COLO668 (cell line): ENCODE data around the gene HIGD2A.

Experiments
- DNase-seq: peaks from one replicate; lab custom pipeline; 2025; ENCODE audit not compliant: unreplicated experiment; lab: John Stamatoyannopoulos, UW

The HIGD2A gene, protein sequence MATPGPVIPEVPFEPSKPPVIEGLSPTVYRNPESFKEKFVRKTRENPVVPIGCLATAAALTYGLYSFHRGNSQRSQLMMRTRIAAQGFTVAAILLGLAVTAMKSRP

GRCh38 chr5:176388444-176389134, at the start of gene HIGD2A, which contains the start of gene NOP16:
Gene HIGD2A (plus strand): TSS chr5:176388751. CDS start chr5:176388820, 69 bp downstream.
Gene NOP16 (minus strand): TSS chr5:176388598. CDS start chr5:176388539, 59 bp downstream.
- DNase-seq = peak; percentile 97

- no peak for DNase-seq
Observed at GRCh38 chr5:176339304-176339703, 49.2 kb upstream of the HIGD2A start.

DNA sequence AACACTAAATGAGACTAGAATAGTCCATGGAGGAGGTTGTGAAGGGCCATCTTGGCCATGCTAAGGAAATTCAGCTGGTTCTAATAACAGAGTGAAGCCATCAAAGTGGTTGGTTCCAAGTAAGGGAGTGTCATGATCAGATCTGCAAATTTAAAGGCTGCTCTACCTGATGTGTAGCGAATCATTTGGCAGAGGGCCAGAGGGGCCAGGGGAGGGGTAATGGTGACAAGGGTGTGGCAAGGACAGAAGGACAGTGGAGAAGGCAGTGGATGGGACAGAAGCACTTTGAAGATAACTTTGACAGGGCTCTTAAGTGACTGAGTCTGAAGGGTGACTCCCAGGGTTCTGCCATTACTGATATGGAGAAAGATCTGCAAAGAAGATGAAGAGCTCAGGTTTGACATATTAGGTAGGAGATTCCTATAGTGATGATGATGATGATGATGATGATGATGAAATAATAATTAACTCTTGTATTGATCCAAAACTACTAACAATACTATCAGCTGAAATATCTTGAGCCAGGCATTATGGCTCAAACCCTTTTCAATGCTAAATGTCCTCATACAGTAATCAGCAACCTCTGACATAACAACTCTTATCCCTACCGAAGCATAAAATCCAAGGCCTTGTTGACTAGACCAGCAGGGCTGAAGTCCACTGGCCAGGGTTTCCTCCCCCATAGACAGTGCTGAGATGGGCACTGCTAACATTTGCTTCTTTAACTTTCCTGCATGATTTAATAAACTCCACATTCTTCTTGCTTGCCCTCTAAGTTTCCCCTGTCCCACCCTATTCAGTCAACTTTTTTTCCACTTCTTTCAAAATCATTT, 47.0 kb upstream of the HIGD2A start:
- DNase-seq = no peak

DNA sequence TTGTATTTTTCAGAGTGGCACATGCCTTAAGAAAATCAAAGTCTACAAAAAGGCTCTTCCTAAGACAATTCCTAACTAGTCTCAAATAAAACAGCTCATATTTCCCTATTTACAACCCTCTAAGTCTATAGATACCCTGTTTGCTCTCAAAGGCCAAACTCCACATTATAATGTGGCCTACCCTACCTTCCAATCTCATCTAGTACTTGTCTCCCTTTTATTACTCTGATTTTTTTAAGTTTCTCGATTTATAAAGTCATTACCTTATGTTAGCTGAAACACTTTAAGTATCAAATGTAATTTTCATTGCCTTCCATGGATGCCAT, 46.4 kb upstream of the HIGD2A start:
- DNase-seq = no peak

DNA sequence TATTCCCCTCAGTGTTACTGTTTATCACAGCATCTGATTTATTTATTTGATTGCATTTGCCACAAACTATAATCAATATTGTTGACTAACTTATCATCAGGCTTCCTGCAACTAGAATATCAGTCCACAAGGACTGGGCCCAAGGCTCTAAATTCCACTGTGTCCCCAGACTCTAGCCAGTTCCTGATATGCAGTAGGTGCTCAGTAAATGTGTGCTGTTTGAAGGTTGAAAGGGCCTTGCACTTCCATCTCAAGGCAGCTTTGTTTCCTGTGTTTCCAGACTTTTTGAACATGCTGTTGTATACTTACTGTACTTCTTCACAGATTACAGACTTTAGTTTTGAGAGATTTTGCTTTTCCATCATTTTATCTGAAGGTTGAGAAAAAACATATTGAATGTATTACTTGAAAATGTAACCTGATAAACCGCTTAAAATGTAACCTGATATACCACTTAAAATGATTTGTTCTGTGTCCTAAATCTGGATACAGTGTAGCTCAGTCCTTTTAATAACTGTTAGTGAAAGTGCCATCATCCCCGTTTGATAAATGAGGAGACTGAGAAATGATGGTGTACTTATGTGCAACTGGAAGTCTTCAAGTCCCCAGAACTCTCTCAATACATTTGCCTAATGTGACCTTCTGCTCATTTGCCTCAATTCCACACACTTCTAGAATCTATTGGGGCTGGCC, 45.6 kb upstream of the HIGD2A start:
- DNase-seq = no peak

DNA sequence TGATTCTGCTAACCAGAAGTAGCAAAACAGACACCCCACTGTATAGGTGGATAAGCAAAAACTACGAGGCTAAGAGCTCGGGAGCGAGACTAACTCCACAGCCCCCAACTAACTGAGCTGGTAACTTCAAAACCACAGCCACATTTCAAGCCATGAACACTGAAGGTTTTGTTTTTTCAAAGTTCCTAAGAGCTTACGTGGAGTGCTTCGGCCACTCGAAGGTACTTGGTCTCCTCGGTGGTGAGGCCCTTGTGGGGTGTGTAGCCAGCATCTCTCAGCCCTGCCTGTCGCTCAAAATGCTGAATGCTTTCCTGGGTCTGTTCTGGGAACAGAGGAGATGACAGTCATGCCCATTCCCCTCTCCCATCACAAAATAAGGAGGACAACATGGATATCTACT, 38.1 kb upstream of the HIGD2A start:
- DNase-seq = no peak

- DNase-seq = no peak
Observed at GRCh38 chr5:176352116-176352878, 36.3 kb upstream of the HIGD2A start.

- DNase-seq = no peak
Observed at GRCh38 chr5:176353533-176353932, 35.0 kb upstream of the HIGD2A start.

DNA sequence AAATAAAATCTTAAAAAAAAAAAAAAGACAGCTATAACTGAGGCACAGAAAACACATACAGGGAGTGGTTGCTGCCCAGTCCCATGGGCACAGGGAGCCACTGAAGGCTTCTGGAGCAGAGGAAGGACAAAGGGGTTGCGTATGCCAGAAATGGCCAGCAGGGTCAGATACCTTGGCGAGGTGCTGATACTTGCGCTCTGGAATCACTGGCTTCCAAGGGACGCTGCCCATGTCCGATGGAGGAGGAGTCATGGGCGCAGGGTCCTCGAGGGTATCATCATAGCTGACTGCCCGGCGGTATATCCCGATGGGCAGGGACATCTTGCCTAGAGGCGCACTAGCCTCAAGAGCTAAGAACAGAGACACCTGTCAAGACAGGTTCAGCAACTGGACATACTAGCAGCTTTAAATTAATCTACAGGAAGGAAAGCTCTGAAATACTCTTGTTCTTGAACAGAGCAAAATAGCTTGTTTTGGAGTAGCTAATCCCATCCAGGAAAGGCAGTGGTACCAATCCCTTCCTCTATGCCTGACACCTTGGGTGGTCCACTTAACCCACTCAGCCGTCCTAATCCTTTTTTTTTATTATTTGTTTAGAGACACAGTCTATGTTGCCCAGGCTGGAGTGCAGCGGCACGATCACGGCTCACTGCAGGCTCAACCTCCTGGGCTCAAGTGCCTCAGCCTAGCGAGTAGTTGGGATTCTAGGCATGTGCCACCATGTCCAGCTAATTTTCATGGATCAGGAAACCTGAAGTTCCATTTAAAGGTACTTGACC, 33.0 kb upstream of the HIGD2A start:
- DNase-seq = no peak

DNA sequence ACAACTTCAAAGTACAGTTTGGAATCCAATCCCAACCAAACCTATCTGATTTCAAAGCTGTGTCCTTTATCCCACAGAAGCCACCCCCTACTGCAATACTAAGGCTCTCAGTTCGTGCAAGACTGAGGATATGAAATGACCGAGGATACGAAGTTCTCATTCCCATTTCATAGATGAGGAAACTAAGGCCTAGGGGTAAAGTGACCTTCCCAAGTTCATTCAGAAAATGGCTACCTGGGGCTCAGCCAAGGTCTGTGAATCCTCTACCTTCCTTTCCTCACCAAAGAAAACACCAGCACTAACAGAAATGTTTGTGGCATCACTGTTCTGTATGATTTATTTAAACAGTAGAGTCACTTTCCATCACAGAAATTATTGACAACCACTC, 32.4 kb upstream of the HIGD2A start:
- no peak for DNase-seq

DNA sequence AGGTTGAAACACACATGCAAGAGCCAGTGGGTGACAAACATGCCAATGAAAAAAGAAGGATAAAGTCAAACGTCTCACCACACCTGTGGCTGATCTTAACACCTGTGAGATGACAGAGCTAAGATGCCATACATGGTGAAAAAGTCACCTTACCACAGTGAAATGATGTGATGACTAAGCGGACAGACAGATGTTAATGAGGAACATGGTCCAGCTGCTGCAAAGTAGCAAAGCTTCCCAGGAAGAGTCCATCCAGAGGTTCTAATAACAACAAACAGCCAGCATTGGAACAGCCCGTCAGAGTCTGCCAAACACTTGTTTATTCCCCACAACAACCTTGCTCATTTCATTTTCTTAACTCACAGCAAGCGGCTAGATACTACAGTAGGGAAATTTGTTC, 28.9 kb upstream of the HIGD2A start:
- no peak for DNase-seq

- no peak for DNase-seq
Observed at GRCh38 chr5:176360894-176361436, 27.6 kb upstream of the HIGD2A start.

DNA sequence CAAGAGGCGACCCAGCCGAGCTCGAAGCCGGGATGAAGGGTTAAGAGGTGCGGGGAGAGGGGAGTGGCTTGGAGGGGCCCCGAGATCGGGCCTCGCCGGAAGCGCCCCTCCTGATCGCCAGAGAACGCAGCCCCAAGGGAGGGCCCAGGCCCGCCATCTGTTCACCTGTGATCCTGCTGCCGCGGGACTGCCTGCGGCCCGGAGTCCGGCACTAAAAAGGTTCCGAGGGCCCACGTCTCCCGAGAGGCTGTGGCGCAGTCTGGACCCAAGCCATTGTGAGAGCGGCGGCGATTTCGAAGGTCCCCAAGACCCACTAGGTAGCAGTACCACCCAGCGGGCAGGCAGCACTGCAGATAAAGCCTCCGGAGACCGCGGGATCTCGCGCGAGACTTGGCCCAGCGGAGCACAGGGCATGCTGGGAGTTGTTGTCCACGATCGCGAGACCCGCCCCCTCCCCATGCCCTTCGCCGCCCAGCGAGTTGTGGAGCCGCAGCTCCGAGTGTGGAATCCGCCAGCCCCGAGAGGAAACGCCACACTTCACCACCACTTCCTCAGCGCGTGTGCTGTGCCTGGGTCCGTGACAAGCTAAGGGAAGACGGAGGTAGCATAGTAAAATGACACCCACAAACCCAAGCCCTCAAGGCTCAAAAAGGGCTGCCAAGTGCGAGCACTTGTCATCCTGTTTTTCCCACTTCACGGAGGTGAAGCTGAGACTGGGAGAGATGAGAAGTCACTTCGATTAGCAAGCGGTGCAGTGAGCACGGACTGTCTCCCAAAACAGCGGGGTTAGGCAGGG, 26.9 kb upstream of the HIGD2A start, which contains the start of gene KIAA1191:
KIAA1191 (minus strand) TSS at position 328 of the 796 bp plus-strand sequence. CDS start 2,256 bp downstream, outside the sequence.
- peak; percentile 84 for DNase-seq

DNA sequence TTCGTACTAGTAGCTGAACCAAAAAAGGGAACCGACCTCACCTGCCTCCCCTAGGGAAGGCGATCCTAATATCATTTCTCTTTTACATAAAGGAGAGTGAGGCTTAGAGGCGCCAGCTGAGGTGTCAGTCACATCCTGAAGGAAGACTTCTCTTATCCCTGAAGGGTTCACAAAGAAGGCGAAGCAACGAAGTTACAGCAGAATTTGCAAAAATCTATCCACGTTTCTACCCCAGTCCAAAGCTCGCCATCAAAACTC, 26.4 kb upstream of the HIGD2A start:
- no peak for DNase-seq

GRCh38 chr5:176364765-176365350, 23.7 kb upstream of the HIGD2A start:
- no peak for DNase-seq

- peak; percentile 34 for DNase-seq
Observed at GRCh38 chr5:176365351-176366231, 23.0 kb upstream of the HIGD2A start, which contains the start of gene ARL10. Gene ARL10 (plus strand): TSS chr5:176365487. CDS start chr5:176365564, 77 bp downstream.

DNA sequence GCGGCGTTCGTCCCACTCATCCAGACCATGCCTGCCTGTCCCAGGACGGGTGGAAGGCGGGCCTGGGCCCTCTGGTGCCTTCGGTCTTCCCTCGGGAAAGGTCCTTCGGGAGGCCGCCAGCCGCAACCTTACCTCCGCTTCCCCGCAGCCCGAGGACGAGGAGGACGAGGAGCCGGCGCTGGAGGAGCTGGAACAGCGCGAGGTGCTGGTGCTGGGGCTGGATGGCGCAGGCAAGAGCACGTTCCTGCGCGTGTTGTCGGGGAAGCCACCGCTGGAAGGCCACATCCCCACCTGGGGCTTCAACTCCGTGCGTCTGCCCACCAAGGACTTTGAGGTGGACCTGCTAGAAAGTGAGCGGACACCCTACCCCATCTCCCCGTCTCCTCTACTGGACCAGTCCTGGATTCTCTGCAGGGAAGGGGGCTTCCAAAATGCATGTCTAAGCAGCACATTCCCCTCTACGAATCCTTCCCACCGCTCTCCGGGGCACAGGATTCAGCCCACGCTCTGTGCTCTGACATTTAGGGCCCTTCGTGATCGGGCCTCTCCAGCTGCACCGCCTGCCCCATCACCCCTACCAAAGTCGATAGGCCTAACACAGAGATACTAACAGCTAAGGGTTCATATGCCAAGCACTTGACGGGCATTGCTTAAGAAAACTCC, 22.2 kb upstream of the HIGD2A start:
- no peak for DNase-seq
